G401 (cell line): ENCODE data around the gene MAD2L2. TPM values are rescaled to one million over a fixed set of nuclear protein-coding genes. Genes with fewer than 3 reads are reported as not detected.

Source experiments
- DNase-seq: peaks from one replicate; pipeline ENCODE4 v3.0.0-alpha.2; 2015; ENCODE audit warnings: low spot score
- in situ Hi-C: cut with HindIII; loops from 2 replicates; pipeline ENCODE4 v1.10.0; 2016; ENCODE audit warnings: low sequenced_read_pairs, mixed read lengths
- total RNA-seq: library from RNA; depleted of rRNA; stranded (reverse); fragments of >200 nt; shearing (Covaris generic); gene quantifications from 2 replicates; pipeline ENCODE4 v1.2.3, GENCODE V29; 2014

MAD2L2 gene
- total RNA-seq, 1 experiment from 2014 or later = 155 TPM

DNA sequence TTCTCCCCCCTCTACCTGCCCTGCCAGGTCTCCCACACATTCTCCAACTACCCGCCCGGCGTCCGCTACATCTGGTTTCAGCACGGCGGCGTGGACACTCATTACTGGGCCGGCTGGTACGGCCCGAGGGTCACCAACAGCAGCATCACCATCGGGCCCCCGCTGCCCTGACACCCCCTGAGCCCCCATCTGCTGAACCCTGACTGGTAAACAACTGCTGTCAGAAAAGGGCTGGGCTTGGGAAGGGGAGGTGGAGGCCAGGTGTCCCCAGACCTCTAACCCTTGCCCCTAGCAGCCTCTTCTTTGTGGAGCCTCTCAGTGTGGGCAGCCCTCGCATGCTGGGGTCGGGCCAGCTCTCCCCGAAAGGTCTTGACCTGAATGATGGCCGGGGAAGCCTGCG lies 19.8 kb downstream of the MAD2L2 start:
- in situ Hi-C loops = no loop called here
- no peak for DNase-seq

DNA sequence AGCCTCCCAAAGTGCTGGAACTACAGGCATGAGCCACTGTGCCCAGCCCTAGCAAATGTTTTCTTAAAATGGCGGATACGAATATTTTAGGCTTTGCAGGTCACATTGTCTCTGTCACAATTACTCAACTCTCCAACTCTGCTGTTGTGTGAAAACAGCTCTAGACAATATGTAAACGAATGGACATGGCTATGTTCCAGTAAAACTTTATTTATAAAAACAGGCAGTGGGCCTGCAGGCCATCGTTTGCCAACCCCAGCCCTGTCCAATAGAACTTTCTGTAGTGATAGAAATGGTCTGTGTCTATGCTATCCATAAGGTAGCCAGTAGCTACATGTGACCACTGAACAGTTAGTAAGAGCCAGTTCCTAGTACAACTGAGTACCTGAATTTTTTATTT lies 21.2 kb downstream of the MAD2L2 start:
- in situ Hi-C loops = no loop called here
- no peak for DNase-seq

DNA sequence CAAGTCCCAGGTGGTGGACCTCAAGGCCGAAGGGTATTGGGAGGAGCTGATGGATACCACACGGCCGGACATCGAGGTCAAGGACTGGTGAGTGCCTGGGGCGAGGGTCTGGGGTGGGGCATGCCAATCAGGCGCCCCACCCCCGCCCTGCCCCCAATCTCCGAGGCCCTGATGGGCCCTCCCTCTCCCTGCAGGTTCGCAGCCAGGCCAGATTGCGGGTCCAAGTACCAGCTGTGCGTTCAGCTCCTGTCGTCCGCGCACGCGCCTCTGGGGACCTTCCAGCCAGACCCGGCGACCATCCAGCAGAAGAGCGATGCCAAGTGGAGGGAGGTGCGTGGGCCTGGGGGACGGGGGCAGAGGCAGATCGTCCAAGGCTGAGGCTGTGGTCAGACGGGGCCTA lies 22.4 kb downstream of the MAD2L2 start:
- in situ Hi-C loops = no loop called here
- no peak for DNase-seq

- in situ Hi-C loops = no loop called here
- DNase-seq = no peak
These were observed 23.3 kb downstream of the MAD2L2 start for GRCh38 chr1:11657654-11658053.

- in situ Hi-C loops = no loop called here
- DNase-seq = peak; percentile 42
These were observed 25.8 kb downstream of the MAD2L2 start for GRCh38 chr1:11654939-11655808.

DNA sequence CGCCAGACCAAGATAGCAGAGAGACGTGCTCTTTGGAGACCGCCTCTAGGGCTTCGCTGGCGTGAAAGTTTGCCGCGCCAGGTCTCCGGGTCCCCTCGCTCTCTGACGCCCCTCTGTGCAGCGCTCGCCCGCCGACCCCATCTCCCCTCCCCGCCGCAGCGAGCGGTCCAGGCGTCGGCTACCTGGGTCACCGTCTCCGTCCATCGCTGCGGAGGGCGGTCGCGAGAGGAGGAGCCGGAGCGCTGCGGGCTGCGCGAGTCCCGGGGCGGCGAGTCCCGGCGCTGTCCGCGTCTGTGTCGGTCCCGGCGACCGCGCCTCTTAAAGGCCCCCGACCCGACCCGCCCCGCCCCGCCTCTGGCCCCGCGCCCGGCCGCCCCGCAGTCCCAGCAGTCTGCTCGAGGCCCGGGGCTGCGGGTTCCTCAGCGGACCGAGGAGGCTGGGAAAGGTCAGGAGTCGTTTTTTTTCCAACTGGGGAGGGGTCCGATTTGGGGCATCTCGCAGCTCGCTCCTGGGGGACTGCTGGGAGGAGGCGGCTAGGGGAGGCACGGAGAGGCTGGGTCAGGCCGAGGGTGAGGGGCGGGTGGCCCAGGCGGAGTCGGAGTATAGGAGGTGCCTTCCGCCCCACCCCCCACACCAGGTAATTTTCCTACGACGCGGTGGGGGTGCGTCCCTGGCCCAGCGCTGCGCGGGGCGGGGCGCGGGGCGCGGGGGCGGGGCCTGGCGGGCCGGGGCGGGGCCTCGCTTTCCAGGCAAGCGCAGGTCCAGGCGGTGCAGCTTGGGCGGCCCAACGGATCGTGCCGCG lies 26.6 kb downstream of the MAD2L2 start, which contains the start of the genes FBXO2 and FBXO44:
FBXO2 (minus strand) TSS at position 293 of the 802 bp plus-strand sequence; CDS start at position 204, 89 bp downstream.
FBXO44 (plus strand) TSS at position 741 of the 802 bp plus-strand sequence. CDS start 959 bp downstream, outside the sequence.
- in situ Hi-C loops = no loop called here
- peak; percentile 79 for DNase-seq

DNA sequence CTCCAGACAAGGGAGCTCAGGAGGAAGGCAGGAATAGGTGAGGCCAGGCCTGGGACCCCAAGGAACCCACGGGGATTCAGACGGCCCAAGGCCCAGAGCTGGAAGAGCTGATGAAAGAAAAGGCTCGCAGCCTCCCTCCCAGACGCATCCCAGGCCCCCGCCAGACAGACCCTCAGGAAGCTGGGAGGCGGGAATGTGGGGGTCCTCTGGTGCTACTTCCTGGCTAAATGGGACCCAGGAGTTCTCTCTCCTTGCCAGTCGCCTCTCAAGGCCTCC lies 27.1 kb downstream of the MAD2L2 start:
- in situ Hi-C loops = no loop called here
- DNase-seq = no peak

GRCh38 chr1:11653101-11653860 lies 27.7 kb downstream of the MAD2L2 start:
- DNase-seq = peak; percentile 47
- in situ Hi-C loops = no loop called here

- in situ Hi-C loops = no loop called here
- DNase-seq = no peak
These were observed 28.7 kb downstream of the MAD2L2 start for GRCh38 chr1:11652203-11652780.

DNA sequence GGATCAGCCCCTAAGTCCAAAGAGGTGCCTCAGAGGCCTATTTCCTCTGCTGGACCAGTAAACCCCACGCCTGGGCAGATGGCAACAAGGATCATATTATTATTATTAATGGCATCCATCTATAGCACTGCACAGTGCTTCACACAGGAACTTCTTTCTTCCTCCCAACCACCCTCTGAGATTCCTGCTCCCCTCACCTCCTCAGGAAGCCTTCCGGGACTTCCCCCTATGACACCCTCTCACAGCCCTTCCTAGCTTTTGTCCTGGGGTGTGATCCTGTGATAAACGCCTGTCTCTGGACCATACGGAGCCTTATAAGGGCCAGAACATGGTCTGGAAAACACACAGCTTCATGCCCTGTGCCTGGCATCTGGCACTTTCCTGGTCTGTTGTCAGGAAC lies 29.9 kb downstream of the MAD2L2 start:
- no peak for DNase-seq
- in situ Hi-C loops = no loop called here

- in situ Hi-C loops = no loop called here
- peak; percentile 62 for DNase-seq
These were observed 30.5 kb downstream of the MAD2L2 start for GRCh38 chr1:11650331-11650991.

DNA sequence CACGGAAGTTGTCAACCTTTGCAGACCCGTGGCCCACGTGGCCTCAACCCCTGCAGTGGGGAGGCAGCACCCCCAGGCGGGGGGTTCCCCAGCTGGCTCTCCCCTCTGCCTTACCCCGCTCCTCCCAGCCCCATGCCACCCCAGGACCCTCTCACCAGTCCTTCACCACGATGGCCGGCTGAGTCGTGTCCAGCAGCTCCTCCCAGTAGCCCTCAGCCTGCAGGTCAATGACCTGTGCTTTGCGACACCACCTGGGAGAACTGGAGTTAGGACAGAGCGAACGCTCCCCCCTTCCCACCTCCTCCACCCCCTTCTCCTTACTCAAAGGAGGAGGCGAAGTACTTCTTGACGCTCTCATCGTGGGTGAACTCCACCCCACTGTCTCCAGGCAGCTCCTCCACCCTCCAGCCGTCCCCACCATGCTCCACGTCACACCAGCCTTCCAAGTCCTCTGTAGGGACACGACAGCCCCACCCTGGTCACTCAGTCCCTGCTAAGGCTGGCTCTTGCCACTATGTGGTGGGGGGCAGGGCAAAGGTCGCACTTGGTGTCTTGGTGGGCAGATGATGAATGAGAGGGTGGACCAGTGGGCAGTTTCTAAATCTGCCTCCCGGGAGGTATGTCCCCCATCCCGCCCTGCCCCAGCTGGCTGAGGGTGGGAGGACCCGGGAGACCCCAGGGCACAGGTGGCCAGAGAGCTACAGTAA lies 31.2 kb downstream of the MAD2L2 start:
- no peak for DNase-seq
- in situ Hi-C loops = loop anchor here (25.0 kb wide), 1 partner anchor 162 kb away; the partner anchor contains the start of gene DISP3

DNA sequence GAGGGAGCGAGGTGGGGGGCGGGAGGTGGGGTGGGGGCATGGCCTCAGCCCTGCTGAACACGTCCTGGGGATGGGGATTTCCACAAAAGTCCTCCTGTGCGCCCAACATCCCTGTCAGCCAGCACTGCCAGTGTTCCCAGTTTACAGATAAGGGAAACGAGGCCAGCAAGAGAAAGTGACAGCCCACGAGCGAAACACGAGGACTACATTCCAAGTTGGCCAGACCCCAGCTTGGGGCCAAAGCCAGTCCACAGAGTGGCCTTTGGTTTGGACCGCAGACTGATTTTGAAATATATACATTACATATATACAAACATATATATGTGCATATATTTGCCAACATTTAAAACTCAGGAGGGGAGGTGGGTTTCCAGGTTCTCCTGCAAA lies 31.7 kb downstream of the MAD2L2 start:
- no peak for DNase-seq
- in situ Hi-C loops = loop anchor here (25.0 kb wide), 1 partner anchor 162 kb away; the partner anchor contains the start of gene DISP3

DNA sequence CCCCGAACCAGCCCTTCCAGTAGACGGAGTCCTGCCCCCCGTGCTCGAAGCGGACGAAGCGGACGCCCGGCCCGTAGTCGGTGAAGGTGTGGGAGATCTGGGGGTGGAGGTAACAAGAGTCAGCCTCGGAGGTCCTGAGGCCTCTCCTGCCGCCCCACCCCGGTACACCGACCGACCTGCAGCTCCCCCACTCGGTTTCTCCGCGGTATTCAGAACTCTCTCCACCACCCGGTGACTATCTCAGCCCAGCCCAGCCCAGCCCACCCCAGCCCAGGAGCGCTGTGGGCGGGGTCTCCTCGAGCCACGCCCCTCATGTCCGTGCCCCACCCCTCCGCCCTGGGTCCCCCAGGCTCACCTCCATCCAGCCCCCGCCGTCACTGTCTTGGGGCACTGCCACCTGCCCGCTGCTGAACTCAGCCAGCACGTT lies 32.2 kb downstream of the MAD2L2 start:
- DNase-seq = no peak

DNA sequence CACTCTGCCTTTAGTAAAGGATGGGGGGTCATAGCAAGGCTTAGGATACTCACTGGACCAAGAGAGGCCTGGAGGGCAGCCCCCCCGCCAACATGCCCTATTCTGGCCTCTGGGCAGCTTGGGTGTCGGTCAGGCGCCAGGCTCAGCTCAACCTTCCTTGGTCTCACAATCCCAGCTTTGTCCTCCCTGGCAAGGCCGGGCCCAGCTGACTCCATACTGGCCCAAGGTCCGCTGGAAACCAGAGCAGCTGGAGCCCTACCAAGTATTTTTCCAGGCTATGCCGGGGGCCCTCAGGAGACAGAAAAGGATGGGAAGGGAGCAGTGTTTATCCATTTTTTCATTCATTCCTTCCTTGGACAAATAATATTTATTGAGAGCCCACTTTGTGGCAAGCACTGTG lies 32.9 kb downstream of the MAD2L2 start:
- DNase-seq = peak; percentile 59
- in situ Hi-C loops = loop anchor here (25.0 kb wide), 1 partner anchor 161 kb away; the partner anchor contains the start of gene DISP3

More for the DNA sequence above, 32.2 kb downstream of the MAD2L2 start:
- in situ Hi-C loops = loop anchor here (25.0 kb wide), 1 partner anchor 161 kb away; the partner anchor contains the start of gene DISP3

DNA sequence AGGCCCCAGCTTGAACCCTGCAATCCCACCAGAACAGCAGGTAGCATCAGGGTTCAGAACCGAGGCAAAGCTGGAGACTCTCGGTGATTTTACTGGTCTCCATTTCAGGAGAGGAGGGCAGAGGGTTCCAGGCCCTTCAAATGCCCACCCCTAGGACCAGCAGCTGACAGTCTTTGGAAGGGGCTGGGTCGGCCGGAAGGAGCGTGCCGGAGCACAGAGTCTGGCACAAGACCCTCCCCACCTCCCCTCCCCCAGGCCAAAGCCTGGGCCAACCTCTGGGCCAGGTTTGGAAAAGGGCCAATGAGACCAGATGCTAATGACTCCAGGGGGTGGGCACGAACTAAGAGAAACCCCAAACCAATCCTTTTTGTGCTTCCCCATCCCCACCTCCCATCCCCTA lies 33.6 kb downstream of the MAD2L2 start:
- DNase-seq = no peak
- in situ Hi-C loops = loop anchor here (25.0 kb wide), 1 partner anchor 160 kb away; the partner anchor contains the start of gene DISP3

- in situ Hi-C loops = loop anchor here (25.0 kb wide), 1 partner anchor 159 kb away; the partner anchor contains the start of gene DISP3
- DNase-seq = no peak
These were observed 34.6 kb downstream of the MAD2L2 start for GRCh38 chr1:11646317-11646716.
